Activated effector memory CD4-positive, alpha-beta T cell treated with Interleukin-2 at 50 U/mL for 16 hours (primary cell): Measurements from ENCODE around the gene ZNF625.
"Not testable (repeated sequence)": the region's sequence is repeated elsewhere in the genome, so short reads cannot be mapped to it uniquely, and the experiment has no call there.

Source experiments
- DNase-seq: peaks from one replicate; pipeline ENCODE4 v3.0.0-alpha.2; 2020

ZNF625 gene

DNA sequence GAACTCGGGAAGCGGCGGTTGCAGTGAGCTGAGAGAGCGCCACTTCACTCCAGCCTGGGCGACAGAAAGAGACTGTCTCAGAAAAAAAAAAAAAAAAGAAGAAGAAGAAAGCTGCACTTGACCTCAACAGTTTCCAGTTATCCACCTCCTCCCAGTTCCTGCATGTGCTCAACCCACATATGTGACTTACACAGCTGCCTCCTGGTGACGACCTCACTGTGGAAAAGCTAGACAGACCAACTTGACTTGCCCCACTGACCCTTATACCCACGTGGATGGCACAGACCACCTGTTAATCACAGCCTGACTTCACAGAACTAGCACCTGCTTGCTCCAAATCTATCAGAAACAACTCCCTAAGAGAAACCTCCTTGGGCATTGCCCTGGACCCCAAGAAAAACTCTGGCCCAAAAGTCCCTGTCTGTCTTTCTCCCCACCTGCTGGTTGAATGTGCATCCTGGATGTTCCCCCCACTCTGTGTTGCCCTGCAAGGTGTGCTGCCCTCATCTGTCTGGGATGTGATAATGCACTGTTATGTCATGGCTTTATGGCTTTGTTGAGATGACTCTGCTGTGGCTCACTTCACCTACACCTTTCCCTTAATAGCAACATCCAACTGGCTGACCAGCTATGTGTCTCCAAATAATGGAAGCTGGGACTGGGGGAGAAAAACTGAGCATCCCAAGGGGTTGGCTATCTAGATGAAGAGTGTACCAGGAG is 19.2 kb downstream of the ZNF625 start:
- DNase-seq = no peak

DNA sequence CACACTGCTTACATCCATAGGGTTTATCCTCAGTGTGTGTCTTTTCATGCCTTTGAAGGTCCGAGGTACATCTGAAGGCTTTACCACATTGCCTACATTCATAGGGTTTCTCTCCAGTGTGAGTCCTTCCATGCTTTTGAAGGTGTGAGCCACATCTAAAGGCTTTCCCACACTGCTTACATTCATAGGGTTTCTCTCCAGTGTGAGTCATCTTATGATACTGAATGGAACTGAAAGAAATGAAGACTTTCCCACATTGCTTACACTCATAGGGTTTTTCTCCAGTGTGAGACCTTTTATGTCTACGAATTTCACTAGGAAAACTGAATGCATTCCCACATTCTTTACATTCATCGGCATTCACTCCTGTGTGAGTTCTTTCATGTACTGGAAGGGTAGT is 23.5 kb downstream of the ZNF625 start:
- DNase-seq = no peak

DNA sequence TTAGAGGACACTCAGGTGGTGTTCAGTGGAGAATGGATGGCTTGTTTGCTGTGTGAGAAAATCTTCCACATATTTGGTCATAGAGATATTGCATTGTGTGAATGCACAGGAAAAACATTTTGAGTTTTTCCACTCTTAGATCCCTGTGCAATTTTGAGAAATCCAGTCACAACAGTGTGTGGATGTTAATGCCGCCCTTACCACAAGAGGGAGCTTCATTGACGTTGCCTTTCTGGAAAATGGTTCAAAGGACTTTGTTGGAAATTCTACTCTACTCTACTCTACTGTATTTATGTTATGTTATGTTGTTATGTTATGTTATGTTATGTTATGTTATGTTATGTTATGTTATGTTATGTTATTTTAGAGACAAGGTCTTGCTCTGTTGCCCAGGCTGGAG is 29.8 kb downstream of the ZNF625 start:
- no peak for DNase-seq

DNA sequence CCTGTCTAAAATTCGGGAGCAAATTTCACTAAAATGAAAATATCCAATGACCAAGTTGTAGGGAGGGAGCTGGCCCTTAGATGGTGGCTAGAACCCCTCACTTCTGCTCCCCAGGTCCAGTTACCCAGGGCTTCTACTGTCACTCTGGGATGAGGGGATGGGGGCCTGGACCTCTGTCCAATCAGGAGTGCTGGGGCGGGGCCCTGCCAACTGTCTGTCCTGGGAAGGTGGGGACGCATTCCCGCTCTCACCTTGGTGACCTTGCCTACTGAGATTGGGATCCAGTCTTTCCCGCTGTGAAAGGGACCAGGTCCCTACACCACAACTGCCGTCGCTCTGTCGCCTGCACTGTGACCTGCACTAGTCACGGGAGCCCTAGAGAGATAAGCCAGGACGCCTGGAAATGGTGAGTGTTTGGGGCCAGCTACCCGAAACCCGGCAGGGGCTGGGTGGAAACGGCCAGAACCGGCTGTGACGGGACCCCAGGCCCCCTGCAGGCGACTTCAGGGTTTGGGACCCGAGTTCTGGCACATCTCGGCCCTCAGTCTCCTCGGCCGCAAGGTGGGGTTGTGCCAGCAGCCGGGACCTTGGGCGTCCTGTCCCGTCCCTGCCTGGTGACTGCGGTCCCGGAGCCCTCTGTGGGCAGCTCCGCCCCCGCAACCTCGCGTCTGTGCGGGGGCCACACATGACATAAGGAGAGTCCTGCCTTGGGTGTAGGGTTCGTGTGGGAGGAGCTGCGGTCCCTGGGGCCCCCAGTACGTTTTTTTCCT is 39.1 kb downstream of the ZNF625 start:
- no peak for DNase-seq

DNA sequence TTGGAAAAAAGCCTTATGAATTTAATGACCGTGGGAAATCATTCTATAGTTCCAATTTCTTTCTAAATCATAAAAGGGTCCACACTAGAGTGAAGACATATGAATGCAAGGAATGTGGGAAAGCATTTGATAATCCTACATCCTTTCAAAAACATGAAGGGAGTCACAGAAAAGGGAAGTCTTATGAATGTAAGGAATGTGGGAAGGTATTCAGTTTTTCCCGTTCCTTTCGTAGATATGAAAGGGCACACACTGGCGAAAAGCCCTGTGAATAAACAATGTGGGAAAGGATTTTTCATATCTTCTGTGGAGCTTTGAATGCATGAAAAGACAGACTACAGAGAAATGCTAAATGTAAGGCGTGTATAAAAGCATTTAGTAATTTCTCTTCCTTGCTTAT is 43.4 kb downstream of the ZNF625 start:
- DNase-seq = no peak

DNA sequence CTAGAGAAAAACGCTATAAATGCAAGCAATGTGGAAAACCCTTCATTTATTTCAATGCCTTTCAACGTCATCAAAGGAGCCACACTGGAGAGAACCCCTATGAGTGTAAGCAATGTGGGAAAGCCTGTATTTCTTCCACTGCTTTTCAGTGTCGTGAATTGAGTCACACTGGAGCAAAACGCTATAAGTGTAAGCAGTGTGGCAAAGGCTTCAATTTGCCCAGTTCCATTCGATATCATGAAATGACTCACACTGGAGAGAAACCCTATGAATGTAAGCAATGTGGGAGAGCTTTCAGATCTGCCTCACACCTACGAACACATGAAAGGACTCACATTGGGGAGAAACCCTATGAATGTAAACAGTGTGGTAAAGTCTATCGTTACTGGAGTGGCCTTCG is 43.8 kb downstream of the ZNF625 start:
- DNase-seq = no peak

DNA sequence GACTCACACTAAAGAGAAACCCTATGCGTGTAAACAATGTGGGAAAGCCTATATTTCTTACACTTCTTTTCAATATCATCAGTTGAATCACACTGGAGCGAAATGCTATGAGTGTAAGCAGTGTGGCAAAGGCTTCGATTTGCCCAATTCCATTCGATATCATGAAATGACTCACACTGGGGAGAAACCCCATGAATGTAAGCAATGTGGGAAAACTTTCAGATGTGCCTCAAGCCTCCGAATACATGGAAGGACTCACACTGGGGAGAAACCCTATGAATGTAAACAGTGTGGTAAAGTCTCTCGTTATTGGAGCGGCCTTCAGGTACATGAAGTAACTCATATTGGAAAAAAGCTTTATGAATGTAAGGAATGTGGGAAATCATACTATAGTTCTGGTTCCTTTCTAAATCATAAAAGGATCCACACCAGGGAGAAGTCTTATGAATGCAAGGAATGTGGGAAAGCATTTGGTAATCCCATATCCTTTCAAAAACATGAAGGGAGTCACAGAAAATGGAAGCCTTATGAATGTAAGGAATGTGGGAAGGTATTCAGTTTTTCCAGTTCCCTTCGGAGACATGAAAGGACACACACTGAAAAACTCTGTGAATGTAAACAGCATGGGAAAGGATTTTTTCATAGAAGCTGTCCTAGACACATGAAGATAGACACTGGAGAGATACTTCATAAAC is 44.4 kb downstream of the ZNF625 start:
- no peak for DNase-seq

DNA sequence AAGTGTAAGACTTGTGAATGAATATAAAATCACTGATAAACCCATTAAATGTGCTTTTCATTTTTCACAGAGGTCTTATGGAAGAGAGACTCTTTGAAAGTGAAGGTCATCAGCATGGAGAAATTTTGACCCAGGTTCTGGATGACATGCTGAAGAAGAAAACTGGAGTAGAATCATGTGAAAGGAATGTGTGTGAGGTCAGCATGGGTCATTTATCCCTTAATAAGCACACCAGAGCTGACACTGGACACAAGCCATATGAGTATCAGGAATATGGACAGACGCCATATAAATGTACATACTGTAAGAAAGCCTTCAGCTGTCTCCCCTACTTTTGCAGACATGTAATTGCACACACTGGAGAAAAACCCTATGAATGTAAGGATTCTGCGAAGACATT is 45.4 kb downstream of the ZNF625 start:
- DNase-seq = no peak

DNA sequence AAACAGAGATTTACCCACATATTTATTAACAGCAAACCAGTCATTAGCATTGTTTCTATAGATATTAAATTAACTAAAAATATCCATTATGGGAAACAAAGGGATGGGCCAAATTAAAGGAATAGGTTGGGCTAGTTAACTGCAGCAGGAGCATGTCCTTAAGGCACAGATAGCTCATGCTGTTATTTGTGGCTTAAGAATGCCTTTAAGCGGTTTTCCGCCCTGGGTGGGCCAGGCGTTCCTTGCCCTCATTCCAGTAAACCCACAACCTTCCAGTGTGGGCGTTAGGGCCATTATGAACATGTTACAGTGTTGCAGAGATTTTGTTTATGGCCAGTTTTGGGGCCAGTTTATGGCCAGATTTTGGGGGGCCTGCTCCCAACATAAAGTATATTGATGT is 52.6 kb downstream of the ZNF625 start:
- DNase-seq = not testable (repeated sequence)

DNA sequence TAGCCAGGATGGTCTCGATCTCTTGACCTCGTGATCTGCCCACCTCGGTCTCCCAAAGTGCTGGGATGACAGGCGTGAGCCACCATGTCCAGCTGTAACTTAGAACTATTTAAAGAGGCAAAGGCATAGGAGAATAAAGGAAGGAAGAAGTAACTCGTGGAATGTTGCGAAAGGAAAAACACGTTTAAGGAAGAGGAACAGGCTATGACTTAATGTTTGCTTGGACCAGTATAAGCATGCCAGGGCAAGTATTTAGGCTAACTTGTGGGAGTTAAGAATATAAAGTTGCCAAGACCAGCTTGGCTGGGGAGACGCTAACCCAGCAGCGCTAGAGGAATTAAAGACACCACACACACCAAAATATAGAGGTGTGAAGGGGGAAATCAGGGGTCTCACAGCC is 58.5 kb downstream of the ZNF625 start:
- DNase-seq = no peak

DNA sequence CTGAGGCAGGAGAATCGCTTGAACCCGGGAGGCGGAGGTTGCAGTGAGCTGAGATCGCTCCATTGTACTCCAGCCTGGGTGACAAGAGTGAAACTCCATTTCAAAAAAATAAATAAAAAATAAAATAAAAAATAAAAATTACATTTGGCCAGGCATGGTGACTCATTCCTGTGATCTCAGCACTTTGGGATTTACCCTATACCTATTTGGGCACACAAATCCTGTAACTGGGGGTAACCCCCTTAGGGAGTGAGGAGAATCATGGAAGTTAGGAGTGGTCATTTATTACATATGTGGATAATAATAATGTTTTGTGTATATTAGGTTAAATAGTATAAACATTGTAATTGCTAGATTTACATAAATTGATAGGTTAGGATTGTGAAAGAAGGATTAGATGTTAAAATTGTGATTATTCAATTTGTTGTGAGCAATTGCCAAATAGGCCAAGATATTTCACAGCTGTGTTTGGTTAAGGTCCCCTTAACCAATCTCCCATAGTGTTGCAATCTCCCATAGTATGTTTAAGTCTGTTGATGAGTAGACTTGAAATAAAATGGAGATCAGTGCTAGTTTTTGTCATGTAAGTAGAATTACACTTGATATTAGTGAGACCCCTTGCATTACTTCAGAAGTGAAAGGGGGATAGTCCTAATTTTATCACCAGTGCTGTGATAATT is 61.3 kb downstream of the ZNF625 start:
- DNase-seq = no peak
